Stimulated activated CD4-positive, alpha-beta T cell treated with anti-CD3 and anti-CD28 coated beads, TNF-alpha, amount 100 ng/mL, for 24 hours (primary cell): ENCODE results near the gene NKX1-2.
A peak's percentile ranks its signal among the peaks of the same experiment; 100 is the strongest.
"Not testable (repeated sequence)": the region's sequence is repeated elsewhere in the genome, so short reads cannot be mapped to it uniquely, and the experiment has no call there.

ENCODE experiments used
- DNase-seq, 3 experiments: peaks; one replicate each; pipeline ENCODE4 v3.0.0-alpha.2; 2020; ENCODE audit warnings: low read depth in 3 of 3

NKX1-2 gene

GRCh38 chr10:124451276-124451675 is 1.4 kb upstream of the NKX1-2 start:
- no peak for DNase-seq

GRCh38 chr10:124450783-124451057 is 885 bp upstream of the NKX1-2 start:
- no peak for DNase-seq

- no peak for DNase-seq
These were observed 444 bp downstream of the NKX1-2 start for GRCh38 chr10:124449170-124450011.

GRCh38 chr10:124448696-124449169 is 1.1 kb downstream of the NKX1-2 start:
- no peak for DNase-seq

GRCh38 chr10:124447751-124448466 is 1.9 kb downstream of the NKX1-2 start:
- DNase-seq: no peak

GRCh38 chr10:124446830-124447750 is 2.7 kb downstream of the NKX1-2 start:
- DNase-seq: no peak

- not testable (repeated sequence) for DNase-seq
These were observed 8.1 kb downstream of the NKX1-2 start for GRCh38 chr10:124441694-124442093.

GRCh38 chr10:124436191-124436638 is 13.6 kb downstream of the NKX1-2 start:
- no peak for DNase-seq

- DNase-seq: not testable (repeated sequence)
These were observed 14.2 kb downstream of the NKX1-2 start for GRCh38 chr10:124435683-124436082.

GRCh38 chr10:124433461-124433860 is 16.4 kb downstream of the NKX1-2 start:
- no peak for DNase-seq

GRCh38 chr10:124430077-124430476 is 19.8 kb downstream of the NKX1-2 start:
- no peak for DNase-seq

GRCh38 chr10:124429576-124429975 is 20.3 kb downstream of the NKX1-2 start:
- no peak for DNase-seq

- no peak for DNase-seq
These were observed 21.5 kb downstream of the NKX1-2 start for GRCh38 chr10:124428207-124428777.

GRCh38 chr10:124425227-124425962 is 24.4 kb downstream of the NKX1-2 start:
- DNase-seq: no peak

- DNase-seq: no peak
These were observed 26.0 kb downstream of the NKX1-2 start for GRCh38 chr10:124423813-124424212.

GRCh38 chr10:124422742-124423141 is 27.1 kb downstream of the NKX1-2 start:
- no peak for DNase-seq

- no peak for DNase-seq
These were observed 29.6 kb downstream of the NKX1-2 start for GRCh38 chr10:124420254-124420653.

GRCh38 chr10:124419635-124420034 is 30.2 kb downstream of the NKX1-2 start:
- DNase-seq: no peak

GRCh38 chr10:124418726-124419501 is 30.9 kb downstream of the NKX1-2 start, which contains the start of gene OAT:
Gene OAT (minus strand): TSS chr10:124418923. CDS start chr10:124412171, 6,752 bp downstream.
- DNase-seq: peak; percentile 89 to 97 (median 91)
